Measurements from ENCODE around the gene ZNF385C. TPM values are rescaled to one million over a fixed set of nuclear protein-coding genes. Genes with fewer than 3 reads are reported as not detected.

Gene ZNF385C
- total RNA-seq, 1 experiment from 2014 or later, result not detected

DNA sequence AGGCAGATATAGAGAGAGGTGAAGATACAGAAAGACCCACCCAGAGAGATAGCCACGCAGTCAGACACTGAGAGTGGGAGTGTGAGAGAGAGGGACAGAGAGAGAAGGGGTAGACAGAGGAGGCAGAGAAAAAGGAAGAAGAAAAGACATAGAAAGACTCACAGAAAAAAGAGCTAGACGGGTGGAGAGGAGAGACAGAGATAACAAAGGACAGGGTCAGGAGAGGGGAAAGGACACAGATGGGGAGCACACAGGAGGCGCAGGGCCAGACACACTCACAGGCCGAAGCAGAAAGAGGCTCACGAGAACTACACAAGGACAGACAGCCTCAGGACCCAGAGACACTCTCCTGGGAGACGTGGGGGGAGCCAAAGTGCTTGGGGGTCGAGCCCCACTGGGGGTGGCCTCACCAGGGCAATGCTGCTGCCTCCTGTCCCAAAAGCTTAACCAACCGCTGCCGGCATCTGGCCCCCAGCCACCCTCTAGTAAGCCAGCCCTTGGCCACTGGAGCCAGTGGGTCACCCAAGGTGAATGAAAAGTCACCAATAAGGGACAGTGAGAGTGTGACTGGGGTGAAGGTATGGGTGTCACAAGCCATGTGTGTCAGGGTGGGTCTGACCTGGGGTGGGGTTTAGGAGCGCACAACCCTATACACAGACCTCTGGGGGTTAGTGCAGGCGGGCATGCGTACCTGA is 3.8 kb downstream of the ZNF385C start:
- no peak for DNase-seq
- Histone ChIP-seq H3K79me2 (ENCODE audit: low read length) (no peaks in the 10 kb centered on the region), H3K27ac (ENCODE audit: low read length) (no peak overlapping the region), H4K20me1 (ENCODE audit: insufficient read depth, low read depth, low read length) (no peaks in the 10 kb centered on the region), H3K4me2 (ENCODE audit: low read depth, low read length, poor library complexity, severe bottlenecking) (no peak overlapping the region), H3K9ac (ENCODE audit: low read length) (no peak overlapping the region), H2AFZ (ENCODE audit: low read length) (no peak overlapping the region), H3K4me1 (ENCODE audit: low read length) (no peaks in the 10 kb centered on the region; the same call in 1 of the 2 replicates), H3K4me3 (ENCODE audit: low read length) (no peak overlapping the region), H3K9me2 (replicated peaks; ENCODE audit: insufficient read depth, low read length) (no peaks in the 10 kb centered on the region), H3K9me3 (ENCODE audit: low read length) (no peaks in the 10 kb centered on the region), H3K27me3 (ENCODE audit: low read length) (no peaks in the 10 kb centered on the region), H3K36me3 (ENCODE audit: insufficient read depth, low read length) (no peaks in the 10 kb centered on the region)

DNA sequence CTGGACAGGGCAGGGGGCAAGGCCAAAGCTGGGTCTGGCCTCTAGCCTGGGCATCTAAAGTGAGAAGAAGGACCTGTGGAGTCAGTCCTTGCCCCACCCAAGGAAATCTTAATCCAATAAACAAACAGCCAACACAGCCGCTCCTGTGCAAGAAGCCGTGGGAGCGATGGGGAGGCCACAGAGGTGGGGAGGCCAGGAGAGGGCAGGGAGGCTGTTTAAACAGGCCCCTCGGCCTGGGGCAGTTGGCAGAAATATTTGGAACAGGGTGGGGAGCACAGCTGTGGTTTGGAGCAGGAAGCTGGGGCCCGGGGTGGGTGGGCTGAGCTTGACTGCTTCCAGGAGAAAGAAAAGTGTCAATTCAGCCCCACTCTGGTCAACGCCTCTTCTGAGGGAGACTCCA is 5.3 kb downstream of the ZNF385C start:
- no peak for DNase-seq
- H4K20me1 ChIP-seq (ENCODE audit: insufficient read depth, low read depth, low read length), result no peaks in the 10 kb centered on the region
- H3K9me3 ChIP-seq (ENCODE audit: low read length), result no peaks in the 10 kb centered on the region
- H3K9me2 ChIP-seq (replicated peaks; ENCODE audit: insufficient read depth, low read length), result no peaks in the 10 kb centered on the region
- no peak overlapping the region for H3K9ac ChIP-seq (ENCODE audit: low read length)
- no peaks in the 10 kb centered on the region for H3K79me2 ChIP-seq (ENCODE audit: low read length)
- H3K27ac ChIP-seq (ENCODE audit: low read length), result no peak overlapping the region
- H3K36me3 ChIP-seq (ENCODE audit: insufficient read depth, low read length), result no peaks in the 10 kb centered on the region
- no peaks in the 10 kb centered on the region for H3K27me3 ChIP-seq (ENCODE audit: low read length)
- no peak overlapping the region for H3K4me2 ChIP-seq (ENCODE audit: low read depth, low read length, poor library complexity, severe bottlenecking)
- H3K4me3 ChIP-seq (ENCODE audit: low read length), result no peak overlapping the region
- no peaks in the 10 kb centered on the region for H3K4me1 ChIP-seq (ENCODE audit: low read length)
- H2AFZ ChIP-seq (ENCODE audit: low read length), result no peak overlapping the region

DNA sequence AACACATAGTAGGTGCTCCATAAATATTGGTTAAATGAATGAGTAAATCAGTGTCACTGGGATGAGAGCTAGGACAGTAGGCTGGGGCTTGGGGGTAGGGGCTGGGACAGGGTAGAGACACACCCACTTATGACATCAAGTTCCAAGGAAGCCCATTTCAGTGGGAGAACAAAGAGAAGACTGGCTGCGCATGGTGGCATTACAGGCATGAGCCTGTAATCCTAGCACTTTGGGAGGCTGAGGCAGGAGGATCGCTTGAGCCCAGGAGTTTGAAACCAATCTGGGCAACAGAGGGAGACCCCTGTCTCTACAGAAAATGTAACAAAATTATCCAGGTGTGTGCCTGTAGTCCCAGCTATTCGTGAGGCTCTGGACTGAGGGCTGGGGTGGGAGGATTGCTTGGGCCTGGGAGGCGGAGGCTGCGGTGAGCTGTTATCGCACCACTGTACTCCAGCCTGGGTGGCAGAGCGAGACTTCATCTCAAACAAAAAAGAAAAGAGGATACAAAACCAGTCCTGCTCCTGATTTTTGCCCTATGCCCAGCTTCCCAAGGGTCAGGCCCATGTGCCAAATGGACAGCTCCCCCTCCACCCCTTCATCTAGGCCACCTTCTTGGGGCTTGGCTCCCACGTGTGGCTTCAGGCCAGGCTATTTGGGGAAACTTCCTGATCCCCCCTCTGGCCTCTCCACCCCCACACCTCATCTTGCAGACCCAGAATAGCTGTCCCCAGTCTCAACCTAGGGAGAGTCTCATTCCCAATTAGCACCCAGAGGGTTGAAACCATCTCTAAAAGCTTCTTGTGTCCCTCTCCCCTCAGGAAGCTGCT is 7.1 kb downstream of the ZNF385C start:
- no peaks in the 10 kb centered on the region for H3K27me3 ChIP-seq (ENCODE audit: low read length)
- no peak overlapping the region for H3K9ac ChIP-seq (ENCODE audit: low read length)
- H3K9me3 ChIP-seq (ENCODE audit: low read length), result no peaks in the 10 kb centered on the region
- H3K4me3 ChIP-seq (ENCODE audit: low read length), result no peak overlapping the region
- no peaks in the 10 kb centered on the region for H3K36me3 ChIP-seq (ENCODE audit: insufficient read depth, low read length)
- H3K79me2 ChIP-seq (ENCODE audit: low read length), result no peaks in the 10 kb centered on the region
- H3K27ac ChIP-seq (ENCODE audit: low read length), result no peak overlapping the region
- H3K9me2 ChIP-seq (replicated peaks; ENCODE audit: insufficient read depth, low read length), result no peaks in the 10 kb centered on the region
- H3K4me2 ChIP-seq (ENCODE audit: low read depth, low read length, poor library complexity, severe bottlenecking), result no peak overlapping the region
- no peak for DNase-seq
- H3K4me1 ChIP-seq (ENCODE audit: low read length), result no peaks in the 10 kb centered on the region
- H2AFZ ChIP-seq (ENCODE audit: low read length), result no peak overlapping the region
- no peaks in the 10 kb centered on the region for H4K20me1 ChIP-seq (ENCODE audit: insufficient read depth, low read depth, low read length)

DNA sequence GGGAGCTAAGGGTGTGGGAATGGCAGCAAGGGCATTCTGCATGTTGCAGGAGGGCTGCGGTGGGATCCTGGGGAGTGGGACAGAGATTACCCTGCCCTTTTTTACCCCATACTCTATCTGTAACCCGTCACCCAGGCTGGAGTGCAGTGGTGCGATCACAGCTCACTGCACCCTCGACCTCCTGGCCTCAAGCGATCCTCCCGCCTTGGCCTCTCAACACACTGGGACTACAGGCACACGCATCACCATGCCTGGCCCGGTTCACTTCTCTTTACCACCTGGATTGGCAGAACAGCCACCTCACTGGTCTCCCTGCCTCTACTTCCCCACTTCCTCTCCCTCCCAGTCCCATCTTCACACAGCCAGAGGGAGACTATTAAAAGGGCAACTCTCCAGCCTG is 9.5 kb downstream of the ZNF385C start:
- Histone ChIP-seq H2AFZ (ENCODE audit: low read length) (no peak overlapping the region), H3K4me3 (ENCODE audit: low read length) (no peak overlapping the region), H3K9ac (ENCODE audit: low read length) (no peak overlapping the region)

DNA sequence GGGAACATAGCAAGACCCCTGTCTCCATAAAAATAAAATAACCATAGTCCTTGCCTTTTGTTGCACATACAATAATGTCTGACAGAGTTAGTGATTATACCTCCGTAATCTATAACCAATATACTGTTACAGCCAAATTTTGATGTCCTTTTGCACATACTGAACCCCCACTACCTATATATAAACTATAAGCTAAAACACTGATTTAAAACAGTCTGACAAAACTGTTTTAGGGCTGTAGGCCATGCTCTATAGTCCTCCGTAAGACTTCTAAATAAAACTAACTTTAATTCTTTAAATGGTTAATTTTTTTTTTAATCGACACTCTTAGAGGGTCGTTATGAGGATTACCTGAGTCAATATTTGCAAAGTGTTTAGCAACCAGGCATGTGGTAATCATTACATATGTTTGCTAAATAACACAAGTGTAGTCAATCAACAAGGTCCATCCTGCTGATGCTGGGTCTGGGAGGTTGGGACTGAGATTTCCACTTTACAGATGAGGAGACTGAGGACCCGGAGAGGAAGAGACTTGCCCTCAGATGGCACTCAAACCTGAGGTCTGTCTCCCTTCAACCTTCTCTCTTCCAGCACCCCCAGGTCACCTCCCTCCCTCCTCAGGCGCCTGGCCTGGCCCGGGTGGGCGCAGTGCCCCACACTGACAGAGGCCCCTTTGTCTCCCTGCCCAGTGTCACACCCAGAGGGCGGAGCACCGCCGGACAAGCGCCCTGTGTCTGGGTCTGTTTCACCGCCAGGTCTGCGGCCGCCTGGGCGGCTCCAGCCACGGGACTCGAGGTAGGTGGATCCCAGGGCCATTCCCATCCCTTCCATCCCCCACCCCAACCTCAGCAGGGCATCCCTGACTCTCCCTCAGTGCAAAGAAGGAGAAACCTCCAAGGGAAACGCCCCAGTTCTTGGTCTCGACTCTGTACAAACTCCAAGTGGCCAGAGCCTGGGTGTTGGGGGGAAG is 10.3 kb downstream of the ZNF385C start:
- Histone ChIP-seq H3K27me3 (ENCODE audit: low read length) (no peaks in the 10 kb centered on the region), H3K4me2 (ENCODE audit: low read depth, low read length, poor library complexity, severe bottlenecking) (no peak overlapping the region), H2AFZ (ENCODE audit: low read length) (no peak overlapping the region), H3K9me2 (replicated peaks; ENCODE audit: insufficient read depth, low read length) (no peaks in the 10 kb centered on the region), H3K79me2 (ENCODE audit: low read length) (no peaks in the 10 kb centered on the region), H3K4me3 (ENCODE audit: low read length) (no peak overlapping the region), H3K27ac (ENCODE audit: low read length) (no peak overlapping the region), H3K9me3 (ENCODE audit: low read length) (no peaks in the 10 kb centered on the region), H3K9ac (ENCODE audit: low read length) (no peak overlapping the region), H4K20me1 (ENCODE audit: insufficient read depth, low read depth, low read length) (no peaks in the 10 kb centered on the region), H3K4me1 (ENCODE audit: low read length) (no peaks in the 10 kb centered on the region), H3K36me3 (ENCODE audit: insufficient read depth, low read length) (no peaks in the 10 kb centered on the region)
- DNase-seq, result no peak

More for the DNA sequence above, 9.5 kb downstream of the ZNF385C start:
- no peaks in the 10 kb centered on the region for H3K36me3 ChIP-seq (ENCODE audit: insufficient read depth, low read length)
- no peaks in the 10 kb centered on the region for H3K9me2 ChIP-seq (replicated peaks; ENCODE audit: insufficient read depth, low read length)
- no peaks in the 10 kb centered on the region for H3K4me1 ChIP-seq (ENCODE audit: low read length)
- no peak overlapping the region for H3K27ac ChIP-seq (ENCODE audit: low read length)
- H3K9me3 ChIP-seq (ENCODE audit: low read length), result no peaks in the 10 kb centered on the region
- no peak overlapping the region for H3K4me2 ChIP-seq (ENCODE audit: low read depth, low read length, poor library complexity, severe bottlenecking)
- no peaks in the 10 kb centered on the region for H3K27me3 ChIP-seq (ENCODE audit: low read length)
- no peak for DNase-seq
- no peaks in the 10 kb centered on the region for H3K79me2 ChIP-seq (ENCODE audit: low read length)
- H4K20me1 ChIP-seq (ENCODE audit: insufficient read depth, low read depth, low read length), result no peaks in the 10 kb centered on the region

DNA sequence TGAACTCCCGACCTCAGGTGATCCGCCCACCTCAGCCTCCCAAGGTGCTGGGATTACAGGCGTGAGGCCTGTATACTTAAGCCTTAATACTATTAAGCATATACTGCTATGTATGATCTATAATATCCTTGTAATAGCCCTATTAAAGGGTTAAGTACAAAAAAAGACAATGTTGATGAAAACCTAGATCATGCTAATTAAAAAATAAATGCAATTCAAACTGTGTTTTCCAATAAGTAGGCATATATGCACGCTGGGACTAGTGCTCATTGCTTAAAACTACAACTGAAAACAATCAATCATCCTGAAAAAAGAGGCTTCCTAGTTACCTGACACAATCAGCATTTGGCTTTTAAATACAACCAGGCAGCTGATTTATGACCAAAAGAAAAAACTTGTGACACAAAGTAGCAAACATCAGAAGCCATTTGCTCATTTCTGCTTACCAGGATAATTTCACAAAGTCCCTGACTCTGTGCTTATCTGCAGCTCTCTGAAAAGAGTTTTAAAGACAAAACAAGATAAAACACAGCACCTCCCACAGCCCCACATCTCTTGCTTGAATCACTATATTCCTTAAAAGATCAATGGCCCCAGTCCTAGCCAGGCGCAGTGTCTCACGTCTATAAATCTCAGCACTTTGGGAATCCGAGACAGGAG is 11.1 kb downstream of the ZNF385C start:
- Histone ChIP-seq H3K4me1 (ENCODE audit: low read length) (no peaks in the 10 kb centered on the region), H3K4me3 (ENCODE audit: low read length) (no peak overlapping the region), H3K27ac (ENCODE audit: low read length) (no peak overlapping the region), H3K9me2 (replicated peaks; ENCODE audit: insufficient read depth, low read length) (no peaks in the 10 kb centered on the region), H3K9ac (ENCODE audit: low read length) (no peak overlapping the region), H3K27me3 (ENCODE audit: low read length) (no peaks in the 10 kb centered on the region), H3K36me3 (ENCODE audit: insufficient read depth, low read length) (no peaks in the 10 kb centered on the region), H3K79me2 (ENCODE audit: low read length) (no peaks in the 10 kb centered on the region), H2AFZ (ENCODE audit: low read length) (no peak overlapping the region), H4K20me1 (ENCODE audit: insufficient read depth, low read depth, low read length) (no peaks in the 10 kb centered on the region), H3K4me2 (ENCODE audit: low read depth, low read length, poor library complexity, severe bottlenecking) (no peak overlapping the region), H3K9me3 (ENCODE audit: low read length) (no peaks in the 10 kb centered on the region)
- no peak for DNase-seq

DNA sequence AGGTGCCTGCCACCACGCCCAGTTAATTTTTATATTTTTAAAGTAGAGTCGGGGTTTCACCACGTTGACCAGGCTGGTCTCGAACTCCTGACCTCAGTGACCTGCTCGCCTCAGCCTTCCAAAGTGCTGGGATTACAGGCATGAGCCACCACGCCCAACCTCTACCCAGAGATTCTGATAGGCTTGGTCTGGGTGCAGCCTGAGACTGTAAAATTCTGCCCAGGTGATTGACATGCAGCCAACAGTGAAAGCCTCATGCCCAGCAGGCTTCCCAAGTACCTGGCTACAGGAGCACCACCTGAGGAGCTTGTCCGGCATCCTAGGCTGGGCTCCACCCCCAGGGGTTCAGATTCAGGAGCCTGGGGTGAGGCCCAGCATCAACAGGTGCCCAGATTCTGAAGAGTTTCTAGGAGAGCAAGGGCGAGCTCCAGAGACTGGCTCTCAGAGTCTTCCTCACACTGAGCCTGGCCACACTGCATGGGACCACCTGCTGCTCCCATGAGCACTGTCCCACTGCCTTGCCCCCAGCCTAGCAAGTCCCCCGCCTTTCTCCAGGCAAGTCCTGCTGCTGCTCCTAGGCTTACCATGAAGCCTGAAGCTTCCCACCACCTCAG is 16.6 kb downstream of the ZNF385C start:
- Histone ChIP-seq H3K4me1 (ENCODE audit: low read length) (no peaks in the 10 kb centered on the region), H3K79me2 (ENCODE audit: low read length) (no peaks in the 10 kb centered on the region), H3K4me2 (ENCODE audit: low read depth, low read length, poor library complexity, severe bottlenecking) (no peak overlapping the region), H3K9me2 (replicated peaks; ENCODE audit: insufficient read depth, low read length) (no peaks in the 10 kb centered on the region), H2AFZ (ENCODE audit: low read length) (no peak overlapping the region), H3K9me3 (ENCODE audit: low read length) (no peaks in the 10 kb centered on the region), H3K27ac (ENCODE audit: low read length) (no peak overlapping the region), H4K20me1 (ENCODE audit: insufficient read depth, low read depth, low read length) (no peaks in the 10 kb centered on the region), H3K4me3 (ENCODE audit: low read length) (no peak overlapping the region), H3K9ac (ENCODE audit: low read length) (no peak overlapping the region), H3K27me3 (ENCODE audit: low read length) (no peaks in the 10 kb centered on the region), H3K36me3 (ENCODE audit: insufficient read depth, low read length) (no peaks in the 10 kb centered on the region)
- DNase-seq, result no peak

Measured in Karpas-422 (cell line).